Measurements from ENCODE around the gene ZBBX.
A peak's percentile ranks its signal among the peaks of the same experiment; 100 is the strongest.

ZBBX gene

GRCh38 chr3:167203062-167203461 lies 177.0 kb downstream of the ZBBX start:
- no peak for DNase-seq (ENCODE audit: insufficient read length, low spot score)
- no peak for TF ChIP-seq POLR2A (IDR thresholded peaks at IDR 0.05; ENCODE audit: low read depth, low read length)
- TF ChIP-seq TAF1 (IDR thresholded peaks at IDR 0.05; ENCODE audit: low read depth, low read length), result no peak
- no peak for TF ChIP-seq SPI1 (IDR thresholded peaks at IDR 0.05; ENCODE audit: low read depth, low read length)
- TF ChIP-seq PAX5 (IDR thresholded peaks at IDR 0.05; ENCODE audit: insufficient read depth, low read length, severe bottlenecking), result no peak
- TF ChIP-seq POU2F2 (IDR thresholded peaks at IDR 0.05; ENCODE audit: low read depth, low read length), result no peak
- TF ChIP-seq POLR2AphosphoS5 (IDR thresholded peaks at IDR 0.05; ENCODE audit: low read depth, low read length), result no peak
- FAIRE-seq, result no peak

- DNase-seq (ENCODE audit: insufficient read length, low spot score) (no peak), FAIRE-seq (no peak)
- peak; percentile 72 for TF ChIP-seq SPI1 (IDR thresholded peaks at IDR 0.05; ENCODE audit: low read depth, low read length)
- no peak for TF ChIP-seq POLR2A (IDR thresholded peaks at IDR 0.05; ENCODE audit: low read depth, low read length)
Measured at GRCh38 chr3:167198949-167199600, 181.0 kb downstream of the ZBBX start.

All from GM12891 (cell line).